ENCODE measurements around the gene SLC9B1. TPM values are rescaled to one million over a fixed set of nuclear protein-coding genes. Genes with fewer than 3 reads are reported as not detected.
"Not testable (repeated sequence)": the region's sequence is repeated elsewhere in the genome, so short reads cannot be mapped to it uniquely, and the experiment has no call there.

SLC9B1 gene
- total and polyA plus RNA-seq, 2 experiments from 2014 or later = 0.51 TPM; not detected in 1

GRCh38 chr4:102935716-102936115 is 83.8 kb downstream of the SLC9B1 start:
- Histone ChIP-seq H3K27ac (no peak overlapping the region), H3F3A (ENCODE audit: insufficient read depth) (no peaks in the 10 kb centered on the region), H3K9me2 (ENCODE audit: insufficient read depth) (no peaks in the 10 kb centered on the region), H3K27me3 (replicated peaks; ENCODE audit: insufficient read depth) (no peaks in the 10 kb centered on the region), H3K79me2 (ENCODE audit: insufficient read depth) (no peaks in the 10 kb centered on the region), H3K4me3 (no peak overlapping the region), H4K20me1 (ENCODE audit: insufficient read depth) (no peaks in the 10 kb centered on the region), H3K9ac (no peak overlapping the region), H3K4me2 (ENCODE audit: unreplicated experiment) (no peak overlapping the region), H3K36me3 (ENCODE audit: low read depth) (no peaks in the 10 kb centered on the region), H3K9me3 (ENCODE audit: low read depth) (no peaks in the 10 kb centered on the region), H3K4me1 (ENCODE audit: insufficient read depth) (no peaks in the 10 kb centered on the region), H2AFZ (no peak overlapping the region)
- TF ChIP-seq EZH2phosphoT487 (IDR thresholded peaks at IDR 0.05; ENCODE audit: insufficient read depth, low read depth) (no peak), EZH2 (IDR thresholded peaks at IDR 0.05; ENCODE audit: insufficient read depth, poor library complexity, severe bottlenecking) (no peak)
- DNase-seq = no peak
- WGBS, 2 experiments (ENCODE audit: low coverage in 1 of 2, low lambda C conversion rate in 2 of 2, missing lambda C conversion rate in 2 of 2) = 25 to 29% methylated on average over 2 of the region's 2 CpGs
- in situ Hi-C loops (cut with MboI) = no loop called here

- in situ Hi-C loops (cut with MboI); H3K9me2 ChIP-seq (ENCODE audit: insufficient read depth); H3K9ac ChIP-seq; DNase-seq; H3K27ac ChIP-seq; H3K36me3 ChIP-seq (ENCODE audit: low read depth); H4K20me1 ChIP-seq (ENCODE audit: insufficient read depth); H3K4me2 ChIP-seq (ENCODE audit: unreplicated experiment); H3K4me3 ChIP-seq; H3K4me1 ChIP-seq (ENCODE audit: insufficient read depth); H2AFZ ChIP-seq; H3K9me3 ChIP-seq (ENCODE audit: low read depth); H3K79me2 ChIP-seq (ENCODE audit: insufficient read depth); H3K27me3 ChIP-seq (replicated peaks; ENCODE audit: insufficient read depth); H3F3A ChIP-seq (ENCODE audit: insufficient read depth): not testable (repeated sequence)
- 74% methylated on average over 7 to 8 of the region's 8 CpGs for WGBS, 2 experiments (ENCODE audit: low coverage in 1 of 2, low lambda C conversion rate in 2 of 2, missing lambda C conversion rate in 2 of 2)
Observed at GRCh38 chr4:102919697-102920096, 99.8 kb downstream of the SLC9B1 start.

GRCh38 chr4:102918859-102919258 is 100.6 kb downstream of the SLC9B1 start:
- no peak overlapping the region for H3K4me2 ChIP-seq (ENCODE audit: unreplicated experiment)
- no peaks in the 10 kb centered on the region for H3F3A ChIP-seq (ENCODE audit: insufficient read depth)
- no peak overlapping the region for H3K27ac ChIP-seq
- H3K36me3 ChIP-seq (ENCODE audit: low read depth) = no peaks in the 10 kb centered on the region
- no peak for TF ChIP-seq EZH2phosphoT487 (IDR thresholded peaks at IDR 0.05; ENCODE audit: insufficient read depth, low read depth)
- TF ChIP-seq EZH2 (IDR thresholded peaks at IDR 0.05; ENCODE audit: insufficient read depth, poor library complexity, severe bottlenecking) = no peak
- H3K79me2 ChIP-seq (ENCODE audit: insufficient read depth) = no peaks in the 10 kb centered on the region
- H3K9ac ChIP-seq = no peak overlapping the region
- H3K9me3 ChIP-seq (ENCODE audit: low read depth) = no peaks in the 10 kb centered on the region
- no peak for DNase-seq
- H2AFZ ChIP-seq = no peak overlapping the region
- H3K4me3 ChIP-seq = no peak overlapping the region
- 70 to 71% methylated on average over 3 of the region's 3 CpGs for WGBS, 2 experiments (ENCODE audit: low coverage in 1 of 2, low lambda C conversion rate in 2 of 2, missing lambda C conversion rate in 2 of 2)
- H3K27me3 ChIP-seq (replicated peaks; ENCODE audit: insufficient read depth) = no peaks in the 10 kb centered on the region
- H3K9me2 ChIP-seq (ENCODE audit: insufficient read depth) = no peaks in the 10 kb centered on the region
- in situ Hi-C loops (cut with MboI) = no loop called here
- H3K4me1 ChIP-seq (ENCODE audit: insufficient read depth) = no peaks in the 10 kb centered on the region
- no peaks in the 10 kb centered on the region for H4K20me1 ChIP-seq (ENCODE audit: insufficient read depth)

DNA sequence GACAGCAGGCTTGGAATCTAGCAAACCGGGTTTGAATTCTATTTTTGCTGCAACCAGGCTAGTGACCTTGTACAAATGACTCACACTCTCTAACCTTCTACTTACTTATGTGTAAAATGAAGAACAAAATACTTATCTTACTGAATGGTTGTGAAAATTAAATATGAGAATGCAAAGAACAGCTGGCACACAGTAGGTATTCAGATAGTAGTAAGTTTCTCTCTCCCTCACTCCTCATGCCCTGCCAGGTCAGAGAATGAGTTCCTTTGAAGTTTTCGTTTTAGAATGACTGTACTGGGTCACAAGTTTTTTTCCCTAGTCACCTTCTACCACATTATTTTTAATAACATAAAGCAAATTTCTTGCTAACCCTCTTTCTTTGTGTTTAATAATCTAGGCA is 117.7 kb downstream of the SLC9B1 start:
- Histone ChIP-seq H3K27ac (no peak overlapping the region), H3K36me3 (ENCODE audit: low read depth) (no peaks in the 10 kb centered on the region), H3K4me3 (no peak overlapping the region), H3K79me2 (ENCODE audit: insufficient read depth) (no peaks in the 10 kb centered on the region), H3K4me2 (ENCODE audit: unreplicated experiment) (no peak overlapping the region), H2AFZ (0 out of 2 replicates have a peak overlapping the region, but pooled peaks have one; percentile 27), H3K4me1 (ENCODE audit: insufficient read depth) (no peaks in the 10 kb centered on the region), H3K9me3 (ENCODE audit: low read depth) (no peaks in the 10 kb centered on the region), H3K9ac (no peak overlapping the region), H3K9me2 (ENCODE audit: insufficient read depth) (no peaks in the 10 kb centered on the region), H3F3A (ENCODE audit: insufficient read depth) (no peaks in the 10 kb centered on the region), H3K27me3 (replicated peaks; ENCODE audit: insufficient read depth) (no peaks in the 10 kb centered on the region), H4K20me1 (ENCODE audit: insufficient read depth) (no peaks in the 10 kb centered on the region)
- TF ChIP-seq EZH2 (IDR thresholded peaks at IDR 0.05; ENCODE audit: insufficient read depth, poor library complexity, severe bottlenecking) (no peak), EZH2phosphoT487 (IDR thresholded peaks at IDR 0.05; ENCODE audit: insufficient read depth, low read depth) (no peak)
- WGBS, 2 experiments (ENCODE audit: low coverage in 1 of 2, low lambda C conversion rate in 2 of 2, missing lambda C conversion rate in 2 of 2) = 80 to 82% methylated on average over 2 of the region's 2 CpGs
- in situ Hi-C loops (cut with MboI) = no loop called here
- DNase-seq = no peak

- H3K27me3 ChIP-seq (replicated peaks; ENCODE audit: insufficient read depth); H3K4me3 ChIP-seq; H3K36me3 ChIP-seq (ENCODE audit: low read depth); H3K9ac ChIP-seq; H3K27ac ChIP-seq; H3K9me3 ChIP-seq (ENCODE audit: low read depth); H3K79me2 ChIP-seq (ENCODE audit: insufficient read depth); H4K20me1 ChIP-seq (ENCODE audit: insufficient read depth); H3K9me2 ChIP-seq (ENCODE audit: insufficient read depth); DNase-seq; H3K4me1 ChIP-seq (ENCODE audit: insufficient read depth); H2AFZ ChIP-seq; H3F3A ChIP-seq (ENCODE audit: insufficient read depth); H3K4me2 ChIP-seq (ENCODE audit: unreplicated experiment); in situ Hi-C loops (cut with MboI): not testable (repeated sequence)
- 69 to 71% methylated on average over 3 of the region's 3 CpGs for WGBS, 2 experiments (ENCODE audit: low coverage in 1 of 2, low lambda C conversion rate in 2 of 2, missing lambda C conversion rate in 2 of 2)
Observed at GRCh38 chr4:102897610-102898009, 121.9 kb downstream of the SLC9B1 start.

GRCh38 chr4:102896547-102896946 is 123.0 kb downstream of the SLC9B1 start:
- not testable (repeated sequence) for H3K27ac ChIP-seq; H3K36me3 ChIP-seq (ENCODE audit: low read depth); DNase-seq

GRCh38 chr4:102889866-102890265 is 129.6 kb downstream of the SLC9B1 start:
- DNase-seq; H3K9me2 ChIP-seq (ENCODE audit: insufficient read depth); H3K4me3 ChIP-seq; H3K9me3 ChIP-seq (ENCODE audit: low read depth); H3K4me1 ChIP-seq (ENCODE audit: insufficient read depth); H2AFZ ChIP-seq; H3K27ac ChIP-seq; H3K4me2 ChIP-seq (ENCODE audit: unreplicated experiment); H3K27me3 ChIP-seq (replicated peaks; ENCODE audit: insufficient read depth); H3F3A ChIP-seq (ENCODE audit: insufficient read depth); H4K20me1 ChIP-seq (ENCODE audit: insufficient read depth); H3K9ac ChIP-seq; in situ Hi-C loops (cut with MboI): not testable (repeated sequence)
- peaks cover 12% of the 10 kb centered on the region for H3K79me2 ChIP-seq (ENCODE audit: insufficient read depth)
- 0 out of 2 replicates have a peak, but pooled peaks cover 11% of the 10 kb centered on the region for H3K36me3 ChIP-seq (ENCODE audit: low read depth)
- 93 to 100% methylated on average over 3 of the region's 3 CpGs for WGBS, 2 experiments (ENCODE audit: low coverage in 1 of 2, low lambda C conversion rate in 2 of 2, missing lambda C conversion rate in 2 of 2)

More at GRCh38 chr4:102896547-102896946, 123.0 kb downstream of the SLC9B1 start:
- H3K4me2 ChIP-seq (ENCODE audit: unreplicated experiment); H3K9ac ChIP-seq; in situ Hi-C loops (cut with MboI); H3K4me1 ChIP-seq (ENCODE audit: insufficient read depth); H3K27me3 ChIP-seq (replicated peaks; ENCODE audit: insufficient read depth); H4K20me1 ChIP-seq (ENCODE audit: insufficient read depth); H2AFZ ChIP-seq; H3K4me3 ChIP-seq; H3K9me2 ChIP-seq (ENCODE audit: insufficient read depth); H3K79me2 ChIP-seq (ENCODE audit: insufficient read depth); H3K9me3 ChIP-seq (ENCODE audit: low read depth); H3F3A ChIP-seq (ENCODE audit: insufficient read depth): not testable (repeated sequence)
- 83 to 85% methylated on average over 5 of the region's 5 CpGs for WGBS, 2 experiments (ENCODE audit: low coverage in 1 of 2, low lambda C conversion rate in 2 of 2, missing lambda C conversion rate in 2 of 2)
